ENCODE measurements around the gene MTARC1. TPM values are rescaled to one million over a fixed set of nuclear protein-coding genes. Genes with fewer than 3 reads are reported as not detected.

The MTARC1 gene
- total RNA-seq, 1 experiment from 2014 or later = 26.5 TPM

GRCh38 chr1:220800262-220800661 lies 13.5 kb downstream of the MTARC1 start:
- TF ChIP-seq CBX3 (IDR thresholded peaks at IDR 0.05; ENCODE audit: low read depth) = no peak
- no peak for TF ChIP-seq POLR2A (IDR thresholded peaks at IDR 0.05; ENCODE audit: borderline replicate concordance, extremely low read depth, insufficient read depth, insufficient read length)
- TF ChIP-seq SP1 (IDR thresholded peaks at IDR 0.05; ENCODE audit: low read depth) = no peak
- no peak for TF ChIP-seq EZH2phosphoT487 (IDR thresholded peaks at IDR 0.05; ENCODE audit: borderline replicate concordance)
- no peak for TF ChIP-seq POLR2AphosphoS5 (IDR thresholded peaks at IDR 0.05; ENCODE audit: low read depth, low read length)
- TF ChIP-seq, protein P1, sequence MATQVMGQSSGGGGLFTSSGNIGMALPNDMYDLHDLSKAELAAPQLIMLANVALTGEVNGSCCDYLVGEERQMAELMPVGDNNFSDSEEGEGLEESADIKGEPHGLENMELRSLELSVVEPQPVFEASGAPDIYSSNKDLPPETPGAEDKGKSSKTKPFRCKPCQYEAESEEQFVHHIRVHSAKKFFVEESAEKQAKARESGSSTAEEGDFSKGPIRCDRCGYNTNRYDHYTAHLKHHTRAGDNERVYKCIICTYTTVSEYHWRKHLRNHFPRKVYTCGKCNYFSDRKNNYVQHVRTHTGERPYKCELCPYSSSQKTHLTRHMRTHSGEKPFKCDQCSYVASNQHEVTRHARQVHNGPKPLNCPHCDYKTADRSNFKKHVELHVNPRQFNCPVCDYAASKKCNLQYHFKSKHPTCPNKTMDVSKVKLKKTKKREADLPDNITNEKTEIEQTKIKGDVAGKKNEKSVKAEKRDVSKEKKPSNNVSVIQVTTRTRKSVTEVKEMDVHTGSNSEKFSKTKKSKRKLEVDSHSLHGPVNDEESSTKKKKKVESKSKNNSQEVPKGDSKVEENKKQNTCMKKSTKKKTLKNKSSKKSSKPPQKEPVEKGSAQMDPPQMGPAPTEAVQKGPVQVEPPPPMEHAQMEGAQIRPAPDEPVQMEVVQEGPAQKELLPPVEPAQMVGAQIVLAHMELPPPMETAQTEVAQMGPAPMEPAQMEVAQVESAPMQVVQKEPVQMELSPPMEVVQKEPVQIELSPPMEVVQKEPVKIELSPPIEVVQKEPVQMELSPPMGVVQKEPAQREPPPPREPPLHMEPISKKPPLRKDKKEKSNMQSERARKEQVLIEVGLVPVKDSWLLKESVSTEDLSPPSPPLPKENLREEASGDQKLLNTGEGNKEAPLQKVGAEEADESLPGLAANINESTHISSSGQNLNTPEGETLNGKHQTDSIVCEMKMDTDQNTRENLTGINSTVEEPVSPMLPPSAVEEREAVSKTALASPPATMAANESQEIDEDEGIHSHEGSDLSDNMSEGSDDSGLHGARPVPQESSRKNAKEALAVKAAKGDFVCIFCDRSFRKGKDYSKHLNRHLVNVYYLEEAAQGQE (IDR thresholded peaks at IDR 0.05; ENCODE audit: low read depth) = no peak
- no peak for TF ChIP-seq ELF1 (IDR thresholded peaks at IDR 0.05; ENCODE audit: borderline replicate concordance, low read depth)
- TF ChIP-seq SIN3A (IDR thresholded peaks at IDR 0.05; ENCODE audit: low read depth) = no peak
- no peak for TF ChIP-seq EGR1 (IDR thresholded peaks at IDR 0.05; ENCODE audit: low read depth)
- TF ChIP-seq RAD21 (IDR thresholded peaks at IDR 0.05; ENCODE audit: low read depth) = no peak
- TF ChIP-seq SRF (IDR thresholded peaks at IDR 0.05; ENCODE audit: low read depth) = no peak
- TF ChIP-seq JUND (IDR thresholded peaks at IDR 0.05) = no peak
- TF ChIP-seq, protein P2, sequence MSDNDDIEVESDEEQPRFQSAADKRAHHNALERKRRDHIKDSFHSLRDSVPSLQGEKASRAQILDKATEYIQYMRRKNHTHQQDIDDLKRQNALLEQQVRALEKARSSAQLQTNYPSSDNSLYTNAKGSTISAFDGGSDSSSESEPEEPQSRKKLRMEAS (IDR thresholded peaks at IDR 0.05) = no peak
- no peak for TF ChIP-seq YY1 (IDR thresholded peaks at IDR 0.05; ENCODE audit: extremely low read depth, insufficient replicate concordance, low read depth, low read length)
- no peak for TF ChIP-seq ZFX (IDR thresholded peaks at IDR 0.05)
- TF ChIP-seq EZH2 (IDR thresholded peaks at IDR 0.05) = no peak
- no TSS peak for BruUV-seq (replicated peaks)
- Histone ChIP-seq H3K27me3 (ENCODE audit: insufficient read depth, low read length) (no peaks in the 10 kb centered on the region), H4K20me1 (ENCODE audit: insufficient read depth) (no peaks in the 10 kb centered on the region), H3K79me2 (ENCODE audit: insufficient read depth, low read length) (no peaks in the 10 kb centered on the region), H3K36me3 (ENCODE audit: control insufficient read depth in 1 of 2, insufficient read depth in 2 of 2, low read length in 2 of 2) (peaks cover 0 to 6% of the 10 kb centered on the region in 2 experiments; a peak in 1 of 4 replicates), H3K9me2 (ENCODE audit: insufficient read depth) (no peaks in the 10 kb centered on the region), H2AFZ (ENCODE audit: low read depth, low read length, poor library complexity, severe bottlenecking) (no peak overlapping the region), H3K4me1 (ENCODE audit: control insufficient read depth in 1 of 2, insufficient read depth in 2 of 2, low read length in 2 of 2) (no peaks in the 10 kb centered on the region), H3K27ac (ENCODE audit: low read depth, low read length) (no peak overlapping the region), H3K9me3 (ENCODE audit: control insufficient read depth in 1 of 2, insufficient read depth in 1 of 2, low read depth in 1 of 2, low read length in 2 of 2) (no peaks in the 10 kb centered on the region), H3K4me3 (replicated peaks in 1 of 2; ENCODE audit: low read depth in 1 of 2, low read length in 2 of 2) (no peak overlapping the region), H3K9ac (ENCODE audit: low read length) (no peak overlapping the region), H3K4me2 (ENCODE audit: low read length) (no peak overlapping the region)
- no peak for ATAC-seq
- RAD21 ChIA-PET (ENCODE audit: low non-redundant PET in 1 of 2, low total read pairs in 2 of 2, uncharacterized antibody in 2 of 2, unreplicated experiment in 2 of 2) = no interaction called here
- POLR2A ChIA-PET = no interaction called here
- no peak for DNase-seq (ENCODE audit: low read depth, low spot score)
- CTCF ChIA-PET = no interaction called here
- intact Hi-C loops (cut with micrococcal nuclease) = no loop called here
